Lower leg skin (tissue), 3 donors: ENCODE results near the gene MED27.

ENCODE experiments used
- POLR2A ChIP-seq, 2 donors: fragments of 450-650 bp; IDR thresholded peaks; one replicate each; pipeline ENCODE4 v1.6.1; 2016 to 2017; ENCODE audit warnings: antibody characterized with exemption in 2 of 2, mild to moderate bottlenecking in 1 of 2, moderate library complexity in 1 of 2
- TF ChIP-seq, protein P1 (sequence below), 3 donors: fragments of 450-650 bp; IDR thresholded peaks; one replicate each; pipeline ENCODE4 v1.5.1; 2016; ENCODE audit warnings: antibody characterized with exemption in 3 of 3, mild to moderate bottlenecking in 3 of 3, moderate library complexity in 2 of 3

DNA sequence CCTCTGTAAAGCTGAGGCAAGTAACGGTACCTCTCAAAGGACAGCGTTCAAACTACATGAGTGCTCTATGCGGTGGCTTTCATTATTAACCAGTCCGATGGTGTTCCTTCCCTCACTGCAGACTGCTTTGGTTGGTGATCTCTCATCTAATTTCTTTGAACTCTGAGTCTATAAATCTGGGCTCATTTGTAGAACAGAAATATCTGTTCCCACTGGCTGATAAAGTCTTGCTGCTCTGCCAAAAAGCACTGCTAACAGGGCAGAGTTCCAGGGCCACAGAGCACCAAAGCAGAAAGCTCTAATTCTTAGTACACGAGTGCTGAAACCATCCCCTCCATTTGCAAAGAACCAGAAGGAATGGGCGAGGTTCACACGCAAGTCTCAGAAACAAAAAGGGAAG is 81.9 kb downstream of the MED27 start:
- no peak for TF ChIP-seq POLR2A (IDR thresholded peaks at IDR 0.05)
- TF ChIP-seq, protein P1, sequence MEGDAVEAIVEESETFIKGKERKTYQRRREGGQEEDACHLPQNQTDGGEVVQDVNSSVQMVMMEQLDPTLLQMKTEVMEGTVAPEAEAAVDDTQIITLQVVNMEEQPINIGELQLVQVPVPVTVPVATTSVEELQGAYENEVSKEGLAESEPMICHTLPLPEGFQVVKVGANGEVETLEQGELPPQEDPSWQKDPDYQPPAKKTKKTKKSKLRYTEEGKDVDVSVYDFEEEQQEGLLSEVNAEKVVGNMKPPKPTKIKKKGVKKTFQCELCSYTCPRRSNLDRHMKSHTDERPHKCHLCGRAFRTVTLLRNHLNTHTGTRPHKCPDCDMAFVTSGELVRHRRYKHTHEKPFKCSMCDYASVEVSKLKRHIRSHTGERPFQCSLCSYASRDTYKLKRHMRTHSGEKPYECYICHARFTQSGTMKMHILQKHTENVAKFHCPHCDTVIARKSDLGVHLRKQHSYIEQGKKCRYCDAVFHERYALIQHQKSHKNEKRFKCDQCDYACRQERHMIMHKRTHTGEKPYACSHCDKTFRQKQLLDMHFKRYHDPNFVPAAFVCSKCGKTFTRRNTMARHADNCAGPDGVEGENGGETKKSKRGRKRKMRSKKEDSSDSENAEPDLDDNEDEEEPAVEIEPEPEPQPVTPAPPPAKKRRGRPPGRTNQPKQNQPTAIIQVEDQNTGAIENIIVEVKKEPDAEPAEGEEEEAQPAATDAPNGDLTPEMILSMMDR (IDR thresholded peaks at IDR 0.05): no peak
